NB4 (cell line): ENCODE measurements around the gene FAM161B.

Source experiments
- CTCF ChIP-seq: IDR thresholded peaks from one replicate; pipeline ENCODE4 v1.5.1; 2012; ENCODE audit warnings: low read depth, low read length
- MAX ChIP-seq: IDR thresholded peaks from 2 replicates; pipeline ENCODE4 v1.6.1; 2011; ENCODE audit warnings: low read depth, low read length
- MYC ChIP-seq: IDR thresholded peaks from 2 replicates; pipeline ENCODE4 v1.6.1; 2011; ENCODE audit warnings: low read depth, low read length
- POLR2A ChIP-seq: IDR thresholded peaks from 2 replicates; pipeline ENCODE4 v1.6.1; 2011; ENCODE audit warnings: mild to moderate bottlenecking; ENCODE audit not compliant: insufficient read length; ENCODE audit errors: extremely low read depth

- no peak for TF ChIP-seq CTCF
- TF ChIP-seq POLR2A, result no peak
- TF ChIP-seq MAX, result no peak
- TF ChIP-seq MYC, result no peak
Measured at GRCh38 chr14:73958591-73958990, 8.7 kb upstream of the FAM161B start.
